Measurements from ENCODE around the gene GLTPD2. TPM values are rescaled to one million over a fixed set of nuclear protein-coding genes. Genes with fewer than 3 reads are reported as not detected.
"Not testable (repeated sequence)": the region's sequence is repeated elsewhere in the genome, so short reads cannot be mapped to it uniquely, and the experiment has no call there.

The GLTPD2 gene
- total RNA-seq, 1 experiment from 2014 or later: not detected

DNA sequence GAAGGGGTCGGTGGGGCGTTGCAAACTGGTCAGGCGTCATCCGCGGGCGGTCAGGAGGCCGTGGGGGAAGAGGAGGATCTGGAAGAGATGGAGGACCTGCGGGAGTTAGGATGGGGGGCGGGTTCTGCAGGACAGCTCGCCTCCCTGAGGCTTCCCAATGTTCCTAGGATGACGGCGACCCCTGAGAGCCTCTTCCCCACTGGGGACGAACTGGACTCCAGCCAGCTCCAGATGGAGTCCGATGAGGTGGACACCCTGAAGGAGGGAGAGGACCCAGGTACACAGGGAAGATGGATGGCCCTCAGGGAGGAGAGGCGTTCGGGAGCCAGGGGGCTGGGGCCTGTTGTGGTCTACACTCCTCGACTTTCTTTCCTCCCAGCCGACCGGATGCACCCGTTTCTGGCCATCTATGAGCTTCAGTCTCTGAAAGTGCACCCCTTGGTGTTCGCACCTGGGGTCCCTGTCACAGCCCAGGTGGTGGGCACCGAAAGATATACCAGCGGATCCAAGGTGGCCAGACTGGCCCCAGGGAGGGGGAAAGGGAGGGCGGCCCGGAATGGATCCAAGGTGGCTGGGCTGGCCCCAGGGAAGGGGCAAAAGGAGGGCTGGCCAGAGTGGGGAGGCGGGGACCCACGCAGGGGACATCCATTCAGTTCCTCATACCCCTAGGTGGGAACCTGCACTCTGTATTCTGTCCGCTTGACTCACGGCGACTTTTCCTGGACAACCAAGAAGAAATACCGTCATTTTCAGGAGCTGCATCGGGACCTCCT is 19.0 kb downstream of the GLTPD2 start:
- DNase-seq (ENCODE audit: low read depth): no peak

DNA sequence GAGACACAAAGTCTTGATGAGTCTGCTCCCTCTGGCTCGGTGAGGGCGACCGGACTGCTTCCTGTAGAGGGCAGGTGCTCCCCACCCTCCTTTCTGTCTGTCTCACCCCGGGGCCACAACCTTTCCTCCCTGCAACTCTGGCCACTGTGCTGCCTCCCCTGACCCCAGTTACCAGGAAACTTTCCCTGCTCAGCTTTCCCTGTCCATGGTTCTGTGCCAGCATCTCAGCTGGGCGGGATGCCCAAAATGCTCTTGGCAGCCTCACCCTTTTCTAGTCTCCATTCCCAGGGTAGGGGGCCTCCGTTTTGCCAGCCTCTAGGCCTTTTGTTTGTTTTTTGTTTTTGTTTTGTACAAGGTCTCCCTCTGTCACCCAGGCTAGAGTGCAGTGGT is 19.6 kb downstream of the GLTPD2 start:
- DNase-seq (ENCODE audit: low read depth): no peak

DNA sequence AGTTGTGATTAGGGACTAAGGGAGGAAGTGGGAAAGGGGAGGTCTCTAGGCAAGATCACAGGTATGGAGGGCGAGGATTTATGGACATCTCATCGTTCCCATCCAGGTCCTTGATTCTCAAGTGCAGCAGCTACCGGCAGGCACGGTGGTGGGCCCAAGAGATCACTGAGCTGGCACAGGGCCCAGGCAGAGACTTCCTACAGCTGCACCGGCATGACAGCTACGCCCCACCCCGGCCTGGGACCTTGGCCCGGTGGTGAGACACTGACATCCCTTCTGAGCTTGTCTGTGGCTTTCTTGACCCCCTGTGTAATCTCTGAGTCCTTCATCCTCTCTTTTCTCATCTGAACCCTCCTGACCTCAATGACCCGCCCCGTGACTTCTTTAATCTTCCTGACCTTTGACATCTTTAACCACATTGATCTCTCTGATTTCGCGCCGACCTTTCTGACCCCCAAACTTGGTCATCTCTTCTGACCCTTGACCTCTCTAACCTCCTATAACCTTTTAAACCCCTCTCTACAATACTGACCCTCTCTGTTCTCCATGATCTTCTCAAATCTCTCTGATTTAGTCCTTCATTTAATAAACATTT is 22.0 kb downstream of the GLTPD2 start:
- no peak for DNase-seq (ENCODE audit: low read depth)

DNA sequence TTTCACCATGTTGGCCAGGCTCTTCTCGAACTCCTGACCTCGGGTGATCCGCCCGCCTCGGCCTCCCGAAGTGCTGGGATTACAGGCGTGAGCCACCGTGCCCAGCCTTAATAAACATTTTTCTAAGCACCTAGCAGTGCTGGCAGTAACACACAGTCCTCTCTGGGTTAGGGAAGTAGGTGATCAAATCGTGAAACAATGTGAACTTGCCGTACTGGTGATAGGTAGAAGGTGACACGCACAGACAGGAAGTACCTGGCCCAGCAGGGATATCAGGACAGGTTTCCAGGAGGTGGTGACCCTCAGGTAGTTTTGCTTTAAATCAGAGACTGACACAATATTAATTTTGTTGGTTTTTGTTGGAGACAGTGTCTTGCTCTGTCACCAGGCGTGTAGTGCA is 22.7 kb downstream of the GLTPD2 start:
- DNase-seq (ENCODE audit: low read depth): no peak

DNA sequence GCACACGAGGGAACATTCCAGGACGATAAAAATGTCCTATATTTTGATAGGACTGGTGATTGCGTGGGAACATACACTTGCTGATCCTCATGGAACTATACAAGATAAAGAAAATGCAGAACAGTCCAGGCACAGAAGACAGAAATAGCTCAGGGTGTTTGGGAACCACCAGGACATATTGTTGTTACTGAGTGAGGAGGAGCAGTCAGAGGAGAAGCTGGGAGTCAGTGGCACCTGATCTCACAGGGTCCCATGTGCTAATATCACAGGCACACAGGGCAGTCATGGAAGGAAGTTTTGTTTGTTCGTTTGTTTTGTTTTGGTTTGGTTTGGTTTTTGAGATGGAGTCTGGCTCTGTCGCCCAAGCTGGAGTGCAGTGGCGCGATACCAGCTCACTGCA is 23.9 kb downstream of the GLTPD2 start:
- no peak for DNase-seq (ENCODE audit: low read depth)

DNA sequence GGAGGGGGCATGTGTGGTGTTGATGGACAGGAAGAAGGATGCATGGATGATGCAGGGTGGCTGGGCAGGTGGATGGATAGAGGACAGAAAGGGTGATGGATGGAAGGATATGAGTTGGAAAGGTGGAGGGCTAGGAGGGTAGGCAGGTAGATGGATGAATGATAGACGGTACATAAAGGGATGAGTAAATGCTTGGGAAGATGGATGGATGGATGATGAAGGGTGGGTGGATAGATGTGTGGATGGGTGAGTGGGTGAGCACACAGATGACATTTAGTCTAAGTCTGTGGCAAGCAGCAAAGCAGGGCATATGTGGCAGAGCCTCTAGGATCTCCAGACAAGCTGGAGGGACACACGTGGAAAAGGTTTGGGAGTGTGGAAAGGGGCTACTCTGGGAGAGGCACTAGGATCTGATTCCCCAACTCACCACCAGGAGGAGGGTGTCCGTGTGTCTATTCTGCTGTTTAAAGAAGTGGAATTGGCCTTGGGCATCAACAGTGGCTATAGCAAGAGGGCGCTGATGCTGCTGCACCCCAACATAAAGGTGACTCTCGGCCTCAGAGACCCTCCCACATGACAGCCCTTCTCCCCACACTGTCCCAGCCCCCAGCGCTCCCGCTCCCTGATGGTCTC is 26.4 kb downstream of the GLTPD2 start:
- no peak for DNase-seq (ENCODE audit: low read depth)

DNA sequence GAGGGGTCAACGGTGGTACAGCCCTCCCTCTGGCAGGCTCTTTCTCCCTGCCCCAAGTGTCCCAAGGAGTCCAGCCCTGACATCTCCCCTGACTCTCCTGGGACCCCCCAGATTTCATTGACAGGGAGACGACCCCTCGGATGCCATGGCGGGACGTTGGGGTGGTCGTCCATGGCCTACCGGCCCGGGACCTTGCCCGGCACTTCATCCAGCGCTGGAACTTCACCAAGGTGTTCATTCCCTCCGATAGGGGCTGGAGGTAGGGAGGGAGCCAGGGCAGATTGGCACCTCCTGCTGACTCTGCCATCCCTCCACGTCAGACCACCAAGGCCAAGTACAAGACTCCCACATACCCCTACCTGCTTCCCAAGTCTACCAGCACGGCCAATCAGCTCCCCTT is 28.1 kb downstream of the GLTPD2 start:
- no peak for DNase-seq (ENCODE audit: low read depth)

DNA sequence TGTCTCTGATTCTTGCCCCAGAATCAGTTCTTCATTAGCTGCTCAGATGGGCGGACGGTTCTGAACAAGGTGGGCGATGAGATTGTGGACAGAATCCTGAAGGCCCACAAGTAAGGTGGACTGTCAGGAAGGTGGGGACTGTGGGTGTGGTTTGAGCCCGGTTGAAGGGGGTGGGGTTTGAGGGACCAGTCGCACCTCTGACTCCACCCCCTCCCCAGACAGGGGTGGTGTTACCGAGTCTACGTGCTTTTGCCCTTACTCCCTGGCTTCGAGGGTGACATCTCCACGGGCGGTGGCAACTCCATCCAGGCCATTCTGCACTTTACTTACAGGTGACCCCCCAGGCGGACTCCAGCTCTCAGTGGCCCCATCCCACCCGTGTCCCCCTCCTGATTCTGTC is 29.5 kb downstream of the GLTPD2 start:
- DNase-seq (ENCODE audit: low read depth): no peak

DNA sequence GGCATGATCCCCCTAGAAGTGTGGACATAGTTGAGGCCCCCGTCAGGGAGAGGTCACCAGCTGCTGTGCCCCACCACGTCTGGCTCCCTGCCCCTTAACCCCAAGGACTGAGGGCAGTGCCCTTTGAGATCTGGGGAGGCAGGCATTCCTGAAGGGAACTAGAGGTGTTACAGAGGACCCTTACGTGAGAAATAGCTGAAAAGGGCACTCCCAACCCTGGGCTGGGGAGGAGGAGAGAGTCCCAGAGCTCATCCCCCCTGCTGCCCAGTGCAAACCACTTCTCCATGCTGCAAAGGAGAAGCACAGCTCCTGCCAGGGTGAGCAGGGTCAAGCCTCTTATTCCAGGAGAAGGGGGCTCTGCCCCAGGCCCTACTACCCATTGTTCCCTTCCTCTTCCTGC is 34.1 kb downstream of the GLTPD2 start:
- no peak for DNase-seq (ENCODE audit: low read depth)

DNA sequence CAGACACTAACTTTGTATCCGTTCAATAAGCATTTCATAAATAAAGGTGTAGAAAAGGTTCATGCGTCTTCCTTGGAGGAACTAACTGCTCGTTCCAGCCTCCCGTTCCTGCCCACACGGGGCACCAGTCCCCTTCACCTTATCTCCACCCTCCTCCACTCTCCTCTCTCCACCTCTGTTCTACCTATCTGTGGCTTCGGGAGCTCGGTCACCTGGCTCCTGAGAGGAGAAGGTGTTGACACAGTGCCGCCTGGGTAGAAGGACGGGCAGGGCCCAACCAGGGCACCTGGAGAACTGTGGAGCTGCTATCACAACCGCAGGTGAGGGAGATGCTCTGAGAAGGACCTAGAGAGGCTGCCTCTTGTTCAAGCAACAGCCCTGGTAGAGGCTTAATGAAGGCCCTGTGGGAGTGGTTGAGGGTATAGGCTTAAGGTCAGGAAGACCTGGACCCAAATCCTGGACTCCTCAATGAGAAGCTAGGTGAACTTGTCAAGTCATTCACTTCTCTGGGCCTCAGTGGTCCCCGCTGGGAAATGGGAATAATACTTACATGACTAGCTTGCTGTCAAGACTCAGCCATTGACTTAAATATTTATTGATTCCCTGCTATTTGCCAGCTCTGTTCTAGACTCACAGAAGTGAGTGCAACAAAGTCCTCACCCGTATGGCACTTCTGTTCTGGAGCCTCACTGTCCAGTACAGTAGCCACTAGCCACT is 34.8 kb downstream of the GLTPD2 start:
- DNase-seq (ENCODE audit: low read depth): no peak

DNA sequence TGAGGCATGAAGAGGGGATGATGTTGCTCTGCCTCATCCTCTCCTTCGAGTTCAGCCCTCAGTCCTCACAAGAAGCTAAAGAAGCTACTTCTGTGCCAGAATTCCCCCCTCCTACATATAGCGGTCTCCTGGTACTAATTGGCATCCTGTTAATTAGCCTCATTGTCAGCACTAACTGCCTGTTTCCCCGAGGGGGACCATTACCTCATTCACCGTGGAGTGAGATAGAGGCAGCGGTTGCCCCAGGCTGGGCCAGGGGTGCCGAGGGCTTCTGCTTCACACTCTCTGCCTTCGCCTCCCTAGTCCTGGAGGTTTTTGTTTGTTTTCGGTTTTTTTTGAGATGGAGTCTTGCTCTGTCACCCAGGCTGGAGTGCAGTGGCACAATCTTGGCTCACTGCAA is 38.6 kb downstream of the GLTPD2 start:
- DNase-seq (ENCODE audit: low read depth): no peak

DNA sequence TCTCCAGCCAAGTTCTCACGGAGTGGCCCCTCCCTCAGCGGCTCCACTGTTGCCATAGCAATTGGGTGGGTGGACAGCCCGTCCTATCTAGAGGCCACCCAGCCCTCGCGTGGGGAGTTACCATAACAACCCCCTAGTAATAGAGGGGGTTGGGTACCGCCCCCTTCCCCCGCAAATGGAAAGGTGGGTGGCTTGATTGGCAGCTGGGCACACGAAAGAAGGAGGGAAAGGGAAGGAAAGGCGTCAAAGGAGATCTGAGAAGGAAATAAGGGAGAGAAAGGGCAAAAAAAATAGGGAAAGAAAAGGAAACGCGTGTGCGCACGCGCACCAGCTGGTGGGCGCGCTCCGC is 44.0 kb downstream of the GLTPD2 start:
- DNase-seq (ENCODE audit: low read depth): not testable (repeated sequence)

DNA sequence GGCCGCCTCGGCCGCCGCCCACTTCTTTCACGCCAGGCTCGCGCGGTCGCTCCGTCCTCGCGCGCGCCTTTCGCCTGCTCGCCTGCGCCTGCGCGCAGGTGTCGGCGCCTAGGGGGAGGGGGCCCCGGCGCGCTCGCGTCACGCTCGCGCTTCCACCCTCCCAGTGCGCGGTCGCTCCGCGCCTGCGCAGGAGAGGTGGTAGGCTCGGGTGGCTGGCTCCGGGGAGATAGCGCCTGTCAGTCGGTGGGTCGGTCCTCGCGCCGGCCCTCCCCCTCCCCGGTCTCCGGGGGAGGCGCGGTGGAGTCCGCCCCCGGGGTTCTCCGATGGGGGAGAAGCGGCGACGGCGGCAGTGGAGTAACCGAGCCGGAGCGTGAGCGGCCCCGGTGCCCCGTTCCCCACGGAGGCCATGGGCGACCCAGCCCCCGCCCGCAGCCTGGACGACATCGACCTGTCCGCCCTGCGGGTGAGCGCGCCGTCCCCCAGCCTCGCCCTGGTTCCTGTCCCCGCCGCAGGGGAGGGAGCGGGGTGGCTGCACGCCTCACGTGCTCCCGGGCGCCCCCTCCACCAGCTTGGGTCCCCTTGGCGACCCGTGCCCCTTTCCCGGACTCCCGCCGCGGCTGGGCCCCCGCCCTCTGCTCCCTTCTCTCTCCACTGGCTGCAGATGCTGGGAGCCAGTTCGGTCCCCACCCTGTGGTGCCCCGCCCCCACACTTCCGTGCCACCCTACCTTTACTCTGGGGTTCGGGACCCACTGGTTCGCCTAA is 44.6 kb downstream of the GLTPD2 start, which contains the start of gene MINK1:
Gene MINK1 (plus strand): TSS at position 163 of the 763 bp plus-strand sequence. CDS start 244 bp downstream, at position 407.
- peak; percentile 97 for DNase-seq (ENCODE audit: low read depth)

DNA sequence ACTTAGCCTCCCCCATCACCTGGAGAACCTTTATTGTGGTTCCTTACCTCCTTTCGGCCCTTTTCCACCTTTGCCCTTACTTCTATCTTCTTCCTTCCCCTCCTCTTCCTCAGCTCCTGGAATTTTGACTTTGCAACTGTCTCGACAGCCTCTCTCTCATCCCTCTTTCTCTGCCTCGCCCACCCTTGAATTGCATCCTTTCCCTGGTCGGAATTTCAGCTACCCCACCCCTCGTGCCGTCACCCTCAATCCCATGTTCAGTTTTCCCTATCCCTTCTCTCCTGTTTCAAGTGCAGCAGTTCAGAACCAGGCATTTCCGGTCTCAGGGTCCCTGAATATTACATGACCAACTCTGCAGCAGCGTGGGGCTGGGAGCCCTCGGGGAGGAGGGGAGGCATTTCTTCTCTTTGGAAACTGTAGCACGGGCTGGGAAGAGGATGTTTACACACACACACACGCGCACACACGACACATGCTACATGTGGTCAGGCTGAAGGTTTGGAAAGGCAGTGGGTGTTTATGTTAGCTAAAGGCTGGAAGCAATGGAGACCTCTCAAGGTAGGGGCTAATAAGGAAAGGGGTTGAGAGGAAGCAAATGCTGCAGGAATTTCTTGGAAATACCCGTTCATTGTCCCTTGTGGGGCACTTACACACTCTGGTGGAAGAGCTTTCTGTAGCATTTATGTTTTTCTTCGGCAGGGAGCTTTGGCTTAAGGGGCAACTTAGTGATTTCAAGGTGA is 45.3 kb downstream of the GLTPD2 start:
- peak; percentile 50 for DNase-seq (ENCODE audit: low read depth)

DNA sequence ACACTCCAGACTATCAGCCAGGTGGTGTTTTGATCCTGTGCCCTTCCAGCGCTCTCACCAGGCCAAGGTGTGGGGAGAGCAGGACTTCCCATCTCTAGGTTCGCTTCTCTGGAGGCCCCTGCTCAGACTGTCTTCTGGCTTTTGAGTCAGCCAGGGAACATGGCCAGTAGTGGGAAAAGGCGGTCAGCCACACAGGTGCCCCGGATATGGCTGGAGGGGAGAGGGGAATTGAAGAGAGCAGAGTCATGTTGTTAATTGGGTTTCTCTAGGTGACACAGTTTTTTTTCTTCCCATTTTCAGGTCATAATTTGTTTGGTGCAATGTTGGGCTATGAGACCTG is 45.9 kb downstream of the GLTPD2 start:
- DNase-seq (ENCODE audit: low read depth): no peak

DNA sequence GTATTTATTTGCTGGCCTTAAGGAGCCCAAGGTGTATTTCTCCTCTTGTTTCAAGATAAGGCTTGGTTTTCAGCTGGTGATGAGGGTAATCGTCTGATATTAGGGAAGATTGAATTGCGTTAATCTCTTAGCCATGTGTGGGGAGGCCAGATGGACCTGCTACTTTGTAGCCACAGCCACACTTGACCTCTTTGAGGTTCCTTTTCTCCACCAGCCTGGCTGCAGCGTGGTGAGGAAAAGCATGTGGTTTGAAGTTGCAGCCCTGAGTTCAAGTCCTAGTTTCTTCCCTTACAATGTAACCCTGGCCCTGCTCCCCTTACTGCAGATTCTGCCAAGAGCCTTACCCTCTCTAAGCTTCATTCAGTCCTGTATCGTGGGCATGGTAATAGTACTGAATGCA is 47.5 kb downstream of the GLTPD2 start:
- no peak for DNase-seq (ENCODE audit: low read depth)

DNA sequence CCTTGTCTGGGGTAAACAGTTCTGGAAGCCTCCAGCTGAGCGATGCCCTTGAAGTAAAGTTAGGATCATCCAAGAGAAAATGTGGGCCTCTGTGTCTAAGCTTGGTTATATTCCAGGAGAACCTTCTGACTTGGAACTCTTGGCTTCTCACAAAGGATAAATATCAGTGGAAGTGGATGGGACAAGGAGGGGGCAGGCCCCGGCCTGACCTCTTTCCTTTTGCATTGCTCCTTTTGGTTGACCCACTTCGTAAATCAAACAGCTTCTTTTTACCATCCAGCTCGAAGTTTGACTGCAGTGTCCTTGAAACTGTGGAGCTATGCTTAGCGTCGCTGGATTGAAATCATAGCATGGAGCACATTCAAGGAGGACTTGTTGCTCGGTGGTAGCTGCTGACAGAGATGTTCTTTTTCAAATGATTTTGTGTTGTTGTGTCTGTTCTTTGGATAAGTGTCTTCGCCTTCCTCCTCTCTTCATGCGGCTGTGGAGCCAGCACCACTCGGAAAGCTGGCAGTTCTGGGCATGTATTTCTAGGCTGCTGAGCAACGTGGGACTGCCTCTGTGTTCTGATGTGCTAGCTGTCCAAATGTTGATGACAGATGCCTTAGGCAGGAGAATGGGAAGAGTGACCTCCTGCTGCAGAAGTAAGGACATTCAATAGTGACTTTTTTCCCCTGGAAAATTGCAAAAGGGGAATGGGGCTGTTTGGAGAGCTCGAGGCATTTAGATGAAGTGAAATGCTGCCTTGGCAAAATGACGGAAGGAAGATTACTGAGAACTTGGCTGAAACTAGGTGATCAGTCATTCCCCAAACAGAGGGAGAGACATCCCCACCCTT is 48.9 kb downstream of the GLTPD2 start:
- no peak for DNase-seq (ENCODE audit: low read depth)

DNA sequence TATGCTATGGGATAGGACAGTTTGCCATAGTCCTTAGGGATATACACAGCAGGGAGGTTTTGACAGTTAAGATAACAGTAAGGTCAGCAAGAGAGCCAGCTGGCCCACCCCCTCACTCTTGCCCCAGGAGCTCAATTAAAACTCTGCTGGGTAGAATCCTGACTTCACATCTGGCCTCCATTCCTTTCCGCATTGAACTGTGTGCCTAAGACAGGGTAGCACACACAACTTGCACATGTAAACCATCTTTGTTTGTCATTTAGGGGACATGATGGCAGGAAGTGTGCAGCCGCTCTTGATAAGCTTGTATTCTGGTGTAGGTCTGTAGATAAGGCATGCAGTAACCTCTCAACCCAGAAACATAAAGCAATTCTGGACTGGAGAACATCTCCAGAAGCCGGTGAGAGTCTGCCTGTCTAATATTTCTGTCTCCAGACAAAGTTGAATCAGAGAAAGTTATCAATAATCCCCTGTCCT is 49.6 kb downstream of the GLTPD2 start:
- DNase-seq (ENCODE audit: low read depth): no peak

DNA sequence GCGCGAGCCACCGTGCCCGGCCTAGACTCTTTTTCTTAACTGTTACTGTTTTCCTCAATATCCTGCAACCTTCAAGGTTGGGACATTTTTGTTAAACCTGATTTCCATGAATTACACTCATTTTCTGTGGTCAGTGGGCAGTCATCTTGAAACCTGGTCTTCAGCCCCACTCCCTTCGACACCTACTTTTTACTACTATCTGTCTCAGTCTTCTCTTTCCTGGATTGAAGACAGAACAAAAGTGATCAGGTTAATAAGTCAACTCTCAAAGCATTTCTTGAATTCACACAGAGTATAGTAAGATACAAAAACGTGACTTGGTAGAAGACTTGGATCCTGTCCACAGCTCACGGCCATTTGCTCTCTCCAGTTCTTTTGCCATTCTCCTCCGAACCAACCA is 50.5 kb downstream of the GLTPD2 start:
- DNase-seq (ENCODE audit: low read depth): no peak

Data from Daoy (cell line).